Trophoblast cell (in vitro differentiated cells and primary cell): ENCODE data around the gene ATP8B2.
"Not testable (repeated sequence)": the region's sequence is repeated elsewhere in the genome, so short reads cannot be mapped to it uniquely, and the experiment has no call there.

Experiments used
- DNase-seq, 2 donors: peaks; one replicate each; pipeline ENCODE4 v3.0.0-alpha.2; 2016
- H2AFZ ChIP-seq: 2 replicates; pipeline ENCODE4 v1.6.1; 2013; ENCODE audit warnings: low read length, moderate library complexity, mild to moderate bottlenecking; ENCODE audit not compliant: insufficient read depth, poor library complexity
- H2AK5ac ChIP-seq: 2 replicates; pipeline ENCODE4 v1.6.1; 2013; ENCODE audit warnings: mild to moderate bottlenecking, low read length
- H2BK120ac ChIP-seq: 2 replicates; pipeline ENCODE4 v1.6.1; 2013; ENCODE audit warnings: low read length, mild to moderate bottlenecking, moderate library complexity; ENCODE audit not compliant: insufficient read depth, poor library complexity
- H2BK12ac ChIP-seq: 2 replicates; pipeline ENCODE4 v1.6.1; 2013; ENCODE audit warnings: mild to moderate bottlenecking, low read length, moderate library complexity
- H2BK5ac ChIP-seq: 2 replicates; pipeline ENCODE4 v1.6.1; 2013; ENCODE audit warnings: low read length, low read depth, moderate library complexity, mild to moderate bottlenecking; ENCODE audit not compliant: poor library complexity
- H3K14ac ChIP-seq: 2 replicates; pipeline ENCODE4 v1.6.1; 2013; ENCODE audit warnings: mild to moderate bottlenecking, low read length
- H3K18ac ChIP-seq: 2 replicates; pipeline ENCODE4 v1.6.1; 2013; ENCODE audit warnings: mild to moderate bottlenecking, low read length
- H3K23ac ChIP-seq: 2 replicates; pipeline ENCODE4 v1.6.1; 2013; ENCODE audit warnings: low read length
- H3K27ac ChIP-seq: 2 replicates; pipeline ENCODE4 v1.5.1; 2013; ENCODE audit warnings: low read depth, mild to moderate bottlenecking, inconsistent platforms, low read length, moderate library complexity
- H3K27me3 ChIP-seq: 2 replicates; pipeline ENCODE4 v1.6.1; 2013; ENCODE audit warnings: inconsistent platforms, mild to moderate bottlenecking, low read length, moderate library complexity; ENCODE audit not compliant: insufficient read depth
- H3K36me3 ChIP-seq, 2 experiments: 1 replicate in 1 of 2; 2 replicates in 1 of 2; pipeline ENCODE4 v1.6.1; 2013; ENCODE audit warnings: low read length in 2 of 2, mild to moderate bottlenecking in 2 of 2, moderate library complexity in 1 of 2; ENCODE audit not compliant: insufficient read depth in 2 of 2, control insufficient read depth in 1 of 2
- H3K4ac ChIP-seq: 2 replicates; pipeline ENCODE4 v1.6.1; 2013; ENCODE audit warnings: low read depth, mild to moderate bottlenecking, low read length, moderate library complexity
- H3K4me1 ChIP-seq, 2 experiments: 1 replicate in 1 of 2; 2 replicates in 1 of 2; pipeline ENCODE4 v1.6.1; 2013; ENCODE audit warnings: low read length in 2 of 2, mild to moderate bottlenecking in 2 of 2, moderate library complexity in 1 of 2; ENCODE audit not compliant: insufficient read depth in 2 of 2, control insufficient read depth in 1 of 2
- H3K4me2 ChIP-seq: 2 replicates; pipeline ENCODE4 v1.6.1; 2013; ENCODE audit warnings: inconsistent platforms, mild to moderate bottlenecking, low read length, moderate library complexity
- H3K4me3 ChIP-seq: 2 replicates; pipeline ENCODE4 v1.5.1; 2013; ENCODE audit warnings: mild to moderate bottlenecking, low read depth, low read length, inconsistent platforms
- H3K79me1 ChIP-seq: one replicate; pipeline ENCODE4 v1.6.1; 2013; ENCODE audit warnings: low read length
- H3K79me2 ChIP-seq: 2 replicates; pipeline ENCODE4 v1.6.1; 2013; ENCODE audit warnings: low read length, mild to moderate bottlenecking; ENCODE audit not compliant: control insufficient read depth, insufficient read depth, poor library complexity
- H3K9ac ChIP-seq: 2 replicates; pipeline ENCODE4 v1.6.1; 2013; ENCODE audit warnings: mild to moderate bottlenecking, low read length
- H3K9me3 ChIP-seq: 2 replicates; pipeline ENCODE4 v1.6.1; 2013; ENCODE audit warnings: low read depth, mild to moderate bottlenecking, control low read depth, inconsistent platforms, low read length; ENCODE audit not compliant: insufficient read depth
- H4K12ac ChIP-seq: 2 replicates; pipeline ENCODE4 v1.6.1; 2013; ENCODE audit warnings: low read depth, mild to moderate bottlenecking, low read length, moderate library complexity
- H4K8ac ChIP-seq: 2 replicates; pipeline ENCODE4 v1.6.1; 2013; ENCODE audit warnings: low read depth, mild to moderate bottlenecking, low read length, moderate library complexity
- H4K91ac ChIP-seq: one replicate; pipeline ENCODE4 v1.6.1; 2013; ENCODE audit warnings: low read depth, mild to moderate bottlenecking, low read length, moderate library complexity
- WGBS: extraction: QIAGEN DNeasy Blood & Tissue Kit; methylation state at CpG from one replicate; pipeline ENCODE4 v1.1.7; 2013; ENCODE audit warnings: missing lambda C conversion rate; ENCODE audit not compliant: insufficient read length, insufficient coverage; ENCODE audit errors: extremely low coverage; 5-methylcytosine and 5-hydroxymethylcytosine counted together

The ATP8B2 gene

DNA sequence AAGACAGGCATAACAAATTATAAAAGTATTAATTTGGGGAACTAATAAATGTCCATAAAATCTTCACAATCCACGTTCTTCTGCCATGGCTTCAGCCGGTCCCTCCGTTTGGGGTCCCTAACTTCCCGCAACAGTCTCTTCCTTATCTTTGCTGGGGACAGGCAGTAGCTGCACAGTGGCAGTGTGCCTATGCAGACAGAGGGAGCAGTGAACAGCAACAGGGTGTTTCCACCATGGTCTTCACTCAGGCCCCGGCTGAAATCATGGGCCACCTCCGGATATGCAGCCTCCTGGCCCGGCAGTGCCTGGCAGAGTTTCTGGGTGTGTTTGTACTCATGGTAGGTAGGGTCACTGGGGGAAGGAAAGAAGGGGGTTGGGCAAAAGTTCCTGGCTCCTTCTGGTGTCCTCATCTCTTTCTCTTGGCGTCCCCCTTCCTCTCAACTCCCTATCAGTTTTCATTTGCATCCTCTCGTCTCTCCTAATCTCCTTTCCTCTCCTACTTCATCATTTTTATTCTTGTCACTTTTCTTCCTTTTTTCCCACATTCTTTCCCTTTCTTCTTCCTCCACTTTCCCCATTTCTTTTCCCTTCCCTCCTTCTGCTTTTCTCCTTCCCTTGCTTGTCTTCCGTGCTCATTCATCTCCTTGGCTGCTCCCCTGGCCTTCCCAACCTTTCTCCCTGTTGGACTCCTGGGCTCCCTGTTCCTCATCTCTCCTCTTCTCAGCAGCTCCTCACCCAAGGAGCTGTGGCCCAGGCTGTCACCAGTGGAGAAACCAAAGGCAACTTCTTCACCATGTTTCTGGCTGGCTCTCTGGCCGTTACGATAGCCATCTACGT is 12.9 kb upstream of the ATP8B2 start:
- not testable (repeated sequence) for H4K12ac ChIP-seq, H3K9ac ChIP-seq, H2BK120ac ChIP-seq, H3K4me3 ChIP-seq, H4K8ac ChIP-seq, H3K18ac ChIP-seq, H3K4ac ChIP-seq, H3K4me2 ChIP-seq, H3K79me1 ChIP-seq, H3K79me2 ChIP-seq, H2AK5ac ChIP-seq, DNase-seq, H3K27me3 ChIP-seq, H3K27ac ChIP-seq, H3K23ac ChIP-seq, H4K91ac ChIP-seq, H3K36me3 ChIP-seq, H2AFZ ChIP-seq, H2BK5ac ChIP-seq, H2BK12ac ChIP-seq, H3K9me3 ChIP-seq, H3K4me1 ChIP-seq, H3K14ac ChIP-seq
- no CpG with 5 or more reads among the region's 13 CpGs for WGBS

GRCh38 chr1:154313066-154313356 is 12.3 kb upstream of the ATP8B2 start:
- H4K12ac ChIP-seq: no peak overlapping the region
- no peaks in the 10 kb centered on the region for H3K79me1 ChIP-seq
- H3K36me3 ChIP-seq: no peaks in the 10 kb centered on the region
- WGBS: no CpG with 5 or more reads among the region's 10 CpGs
- no peak overlapping the region for H3K14ac ChIP-seq
- no peak overlapping the region for H3K9ac ChIP-seq
- no peak for DNase-seq
- H2BK12ac ChIP-seq: no peak overlapping the region
- H2AK5ac ChIP-seq: no peak overlapping the region
- H3K4me2 ChIP-seq: no peak overlapping the region
- no peak overlapping the region for H3K18ac ChIP-seq
- H3K4me1 ChIP-seq: no peaks in the 10 kb centered on the region
- H3K4ac ChIP-seq: no peak overlapping the region
- no peak overlapping the region for H3K27ac ChIP-seq
- no peak overlapping the region for H3K4me3 ChIP-seq
- H2BK120ac ChIP-seq: no peak overlapping the region
- H4K8ac ChIP-seq: no peak overlapping the region
- H2AFZ ChIP-seq: no peak overlapping the region
- peaks cover 8% of the 10 kb centered on the region for H3K9me3 ChIP-seq
- no peaks in the 10 kb centered on the region for H3K79me2 ChIP-seq
- H4K91ac ChIP-seq: no peak overlapping the region
- no peak overlapping the region for H3K23ac ChIP-seq
- H3K27me3 ChIP-seq: no peaks in the 10 kb centered on the region
- no peak overlapping the region for H2BK5ac ChIP-seq

DNA sequence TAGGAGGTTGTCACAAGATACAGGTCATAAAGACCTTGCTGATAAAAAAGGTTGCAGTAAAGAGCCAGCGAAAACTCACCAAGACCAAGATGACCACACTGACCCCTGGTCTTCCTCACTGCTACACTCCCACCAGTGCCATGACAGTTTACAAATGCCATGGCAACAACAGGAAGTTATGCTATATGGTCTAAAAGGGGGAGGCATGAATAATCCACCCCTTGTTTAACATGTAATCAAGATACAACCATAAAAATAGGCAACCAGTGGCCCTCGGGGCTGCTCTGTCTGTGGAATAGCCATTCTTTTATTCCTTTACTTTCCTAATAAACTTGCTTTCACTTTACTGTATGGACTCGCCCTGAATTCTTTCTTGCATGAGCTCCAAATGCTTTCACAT is 11.1 kb upstream of the ATP8B2 start:
- not testable (repeated sequence) for H3K4ac ChIP-seq, H2AFZ ChIP-seq, H3K4me1 ChIP-seq, H3K23ac ChIP-seq, H2BK120ac ChIP-seq, H3K14ac ChIP-seq, H3K4me3 ChIP-seq, H2AK5ac ChIP-seq, H3K9ac ChIP-seq, H2BK12ac ChIP-seq, H2BK5ac ChIP-seq, H3K79me2 ChIP-seq, H3K79me1 ChIP-seq, H3K27me3 ChIP-seq, H3K27ac ChIP-seq, H3K9me3 ChIP-seq, H3K18ac ChIP-seq, H4K12ac ChIP-seq, DNase-seq, H4K91ac ChIP-seq, H4K8ac ChIP-seq, H3K36me3 ChIP-seq, H3K4me2 ChIP-seq
- no CpG with 5 or more reads among the region's 3 CpGs for whole genome bisulfite sequencing

GRCh38 chr1:154316704-154317103 is 8.6 kb upstream of the ATP8B2 start:
- Histone ChIP-seq H2BK12ac (no peak overlapping the region), H3K14ac (no peak overlapping the region), H3K9me3 (peaks cover 6% of the 10 kb centered on the region), H3K4me1 (peaks cover 0 to 5% of the 10 kb centered on the region in 2 experiments), H3K4me2 (no peak overlapping the region), H2BK5ac (no peak overlapping the region), H3K79me1 (no peaks in the 10 kb centered on the region), H3K4ac (no peak overlapping the region), H3K23ac (no peak overlapping the region), H3K79me2 (no peaks in the 10 kb centered on the region), H3K27me3 (no peaks in the 10 kb centered on the region), H3K18ac (no peak overlapping the region), H2BK120ac (no peak overlapping the region), H4K91ac (no peak overlapping the region), H3K27ac (no peak overlapping the region), H2AK5ac (no peak overlapping the region), H3K36me3 (no peaks in the 10 kb centered on the region), H4K8ac (no peak overlapping the region), H3K4me3 (no peak overlapping the region), H4K12ac (no peak overlapping the region), H2AFZ (no peak overlapping the region), H3K9ac (no peak overlapping the region)
- WGBS: no CpG with 5 or more reads among the region's 1 CpG
- DNase-seq: no peak
